ENCODE results near the gene TRIM13.

DNA sequence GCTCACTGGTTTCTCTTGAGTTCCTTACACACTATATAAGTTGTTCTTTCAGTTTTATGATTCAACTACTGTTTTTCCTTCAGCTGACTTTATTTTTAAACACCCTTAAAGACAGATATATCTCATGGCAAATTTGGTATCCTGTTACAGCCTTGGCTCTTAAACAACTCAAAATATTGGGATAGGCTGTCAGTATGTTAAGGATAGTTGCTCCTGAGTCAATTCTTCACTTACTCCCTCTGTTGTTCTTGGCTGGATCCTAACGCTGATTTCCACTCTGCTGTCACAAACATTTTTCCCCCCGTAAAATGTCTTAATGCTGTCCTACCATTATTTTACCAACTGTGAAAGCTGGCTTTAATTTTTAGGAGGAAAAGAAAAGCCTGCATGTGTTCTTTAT is 19.6 kb downstream of the TRIM13 start:
- no peak for TF ChIP-seq CTCF (IDR thresholded peaks at IDR 0.05)
- no peak for TF ChIP-seq POLR2AphosphoS5 (IDR thresholded peaks at IDR 0.05)
